Endometrial microvascular endothelial cells (primary cell): ENCODE results near the gene RAD51B. TPM values are rescaled to one million over a fixed set of nuclear protein-coding genes. Genes with fewer than 3 reads are reported as not detected.

Experiments
- in situ Hi-C: cut with HindIII; loops from 2 replicates; pipeline ENCODE4 v1.10.0; 2017; ENCODE audit warnings: low sequenced_read_pairs, low pct_unique_long_range_greater_than_20kb; ENCODE audit errors: inconsistent ontology term
- total RNA-seq: library from RNA; depleted of rRNA; stranded (reverse); fragments of >200 nt; gene quantifications from one replicate; pipeline ENCODE4 v1.2.3, GENCODE V29; 2015; ENCODE audit errors: inconsistent ontology term

Gene RAD51B
- total RNA-seq, 1 donor from 2014 or later: 16.4 TPM

- in situ Hi-C loops: no loop called here
Observed at GRCh38 chr14:68680541-68681051, 861.0 kb downstream of the RAD51B start.

- in situ Hi-C loops: no loop called here
Observed at GRCh38 chr14:68681256-68682011, 861.9 kb downstream of the RAD51B start.

GRCh38 chr14:68682166-68683103 lies 862.9 kb downstream of the RAD51B start:
- in situ Hi-C loops: no loop called here

GRCh38 chr14:68683326-68683725 lies 863.7 kb downstream of the RAD51B start:
- in situ Hi-C loops: no loop called here

GRCh38 chr14:68684466-68685418 lies 865.2 kb downstream of the RAD51B start:
- in situ Hi-C loops: no loop called here

GRCh38 chr14:68685419-68686204 lies 866.0 kb downstream of the RAD51B start:
- in situ Hi-C loops: no loop called here

- in situ Hi-C loops: no loop called here
Observed at GRCh38 chr14:68686205-68686465, 866.6 kb downstream of the RAD51B start.

GRCh38 chr14:68686724-68687123 lies 867.1 kb downstream of the RAD51B start:
- in situ Hi-C loops: no loop called here

- in situ Hi-C loops: no loop called here
Observed at GRCh38 chr14:68687746-68688145, 868.2 kb downstream of the RAD51B start.

- in situ Hi-C loops: no loop called here
Observed at GRCh38 chr14:68688872-68689371, 869.3 kb downstream of the RAD51B start.

- in situ Hi-C loops: no loop called here
Observed at GRCh38 chr14:68689511-68689910, 869.9 kb downstream of the RAD51B start.

GRCh38 chr14:68690089-68690958 lies 870.7 kb downstream of the RAD51B start:
- in situ Hi-C loops: no loop called here

GRCh38 chr14:68691031-68691791 lies 871.6 kb downstream of the RAD51B start:
- in situ Hi-C loops: no loop called here

GRCh38 chr14:68691792-68692118 lies 872.2 kb downstream of the RAD51B start:
- in situ Hi-C loops: no loop called here

- in situ Hi-C loops: no loop called here
Observed at GRCh38 chr14:68692216-68692615, 872.6 kb downstream of the RAD51B start.

- in situ Hi-C loops: no loop called here
Observed at GRCh38 chr14:68692916-68693771, 873.6 kb downstream of the RAD51B start.
